Measurements from ENCODE around the gene ASPRV1. TPM values are rescaled to one million over a fixed set of nuclear protein-coding genes. Genes with fewer than 3 reads are reported as not detected.

ASPRV1 gene
- total RNA-seq, 1 donor from 2014 or later: 0.75 TPM

- no peak for DNase-seq (ENCODE audit: extremely low spot score, unreplicated experiment)
- peak; percentile 73 for TF ChIP-seq CTCF (IDR thresholded peaks at IDR 0.05)
- Mint-ChIP-seq H3K4me1 (ENCODE audit: unreplicated experiment) (peaks cover 24% of the 10 kb centered on the region), H3K27ac (ENCODE audit: unreplicated experiment) (peak overlapping the region; percentile 66), H3K4me3 (ENCODE audit: unreplicated experiment) (no peak overlapping the region), H3K9me3 (ENCODE audit: unreplicated experiment) (no peaks in the 10 kb centered on the region), H3K27me3 (ENCODE audit: unreplicated experiment) (no peaks in the 10 kb centered on the region), H3K36me3 (ENCODE audit: unreplicated experiment) (peaks cover 12% of the 10 kb centered on the region)
Measured at GRCh38 chr2:69911985-69912563, 49.4 kb downstream of the ASPRV1 start.

Other genes starting within 250 kb of the ASPRV1 start
- 76.6 and 81.5 TPM in 2 replicates for gene ANXA4, start 219.5 kb downstream of the ASPRV1 start, total RNA-seq
- gene GMCL1, start 132.0 kb downstream of the ASPRV1 start, total RNA-seq: 14.1 and 16.1 TPM in 2 replicates
- gene SNRNP27, start 67.7 kb downstream of the ASPRV1 start, total RNA-seq: 49.2 and 51.8 TPM in 2 replicates
- gene MXD1, start 46.5 kb downstream of the ASPRV1 start, total RNA-seq: 7.9 and 8.2 TPM in 2 replicates
- gene PCBP1, start 125.8 kb upstream of the ASPRV1 start, total RNA-seq: 261 and 262 TPM in 2 replicates
- 21.9 and 25.7 TPM in 2 replicates for gene C2orf42, start 229.4 kb upstream of the ASPRV1 start, total RNA-seq

Data from osteocyte (in vitro differentiated cells).